Left lung (tissue), 14 donors: ENCODE data around the gene USP12. TPM values are rescaled to one million over a fixed set of nuclear protein-coding genes. Genes with fewer than 3 reads are reported as not detected.
"Not testable (repeated sequence)": the region's sequence is repeated elsewhere in the genome, so short reads cannot be mapped to it uniquely, and the experiment has no call there.

Experiments
- ATAC-seq: fragments of 200-7000 bp; cut with Tn5 transposase; one replicate; pipeline ENCODE4 v1.9.1; 2020; ENCODE audit warnings: moderate library complexity
- DNase-seq, 4 donors: peaks; one replicate each; pipeline ENCODE4 v3.0.0-alpha.2; 2013 to 2020
- H3K27ac ChIP-seq, 2 donors: fragments of 200-600 bp; sonication (generic) in 1 of 2; one replicate each; pipeline versions ENCODE4 v1.5.0 to v1.8.0; 2020 to 2021
- H3K27me3 ChIP-seq, 2 donors: fragments of 200-600 bp; sonication (generic) in 1 of 2; one replicate each; pipeline versions ENCODE4 v1.5.0 to v1.8.0; 2020 to 2021
- H3K36me3 ChIP-seq, 2 donors: fragments of 200-600 bp; sonication (generic) in 1 of 2; one replicate each; pipeline versions ENCODE4 v1.5.0 to v1.8.0; 2020 to 2021
- H3K4me1 ChIP-seq, 2 donors: fragments of 200-600 bp; one replicate each; pipeline ENCODE4 v1.8.0; 2021
- H3K4me3 ChIP-seq, 2 donors: fragments of 200-600 bp; sonication (generic) in 1 of 2; one replicate each; pipeline versions ENCODE4 v1.5.0 to v1.8.0; 2020 to 2021; ENCODE audit warnings: mild to moderate bottlenecking in 1 of 2
- H3K9me3 ChIP-seq, 2 donors: fragments of 200-600 bp; sonication (generic) in 1 of 2; one replicate each; pipeline versions ENCODE4 v1.5.0 to v1.8.0; 2020 to 2021
- intact Hi-C, 2 donors: fragments of 100-400 bp; cut with DNase I; formaldehyde crosslinking; loops; one replicate each; pipeline versions ENCODE4 v1.11.2 to v1.14.2; 2022
- long read RNA-seq, 12 donors: library from polyadenylated mRNA in 2 of 12; unstranded in 2 of 12; transcript quantifications; one replicate each; pipeline ENCODE4 v2.0.0 and lab custom pipeline, GENCODE V29; 2019 to 2026
- polyA plus RNA-seq, 6 donors: library from polyadenylated mRNA; unstranded; fragments of 120-200 nt; gene quantifications; one replicate each; pipeline ENCODE4 v1.2.1, GENCODE V29; 2013; ENCODE audit not compliant: insufficient read length in 6 of 6
- total RNA-seq, 2 donors: library from RNA; stranded (reverse); fragmentation: NEBNext Ultra II Directional; extraction: Animal tissue kit (Norgen Biotek cat#: 25700); gene quantifications; one replicate each; pipeline ENCODE4 v1.2.1, GENCODE V29; 2021
- TF ChIP-seq, protein P1 (sequence below), 2 donors: fragments of 200-600 bp; sonication (generic) in 1 of 2; IDR thresholded peaks; one replicate each; pipeline versions ENCODE4 v1.5.0 to v1.8.0; 2021; ENCODE audit warnings: antibody characterized with exemption in 2 of 2
- donor health status: DM: no; HTN: yes; CAD: no.
- donor health status: DM: no; HTN: no; CAD: no.

Gene USP12
- 10 to 100 TPM; 22.8 to 29.3 TPM for total RNA-seq
- polyA plus RNA-seq, result 10 to 100 TPM; 35.5 to 44.4 (median 39.0) TPM
- long read RNA-seq, donor 1, full-length matches to known transcripts, result 15 of 29 reads
- long read RNA-seq, donor 1, partial matches to known transcripts, result 14 of 29 reads
- long read RNA-seq, donor 1, other reads (novel, unspliced or antisense), result 0 of 29 reads
- long read RNA-seq, donor 2, full-length matches to known transcripts, result 6 of 6 reads
- long read RNA-seq, donor 2, partial matches to known transcripts, result 0 of 6 reads
- long read RNA-seq, donor 2, other reads (novel, unspliced or antisense), result 0 of 6 reads
- long read RNA-seq, donor 3, full-length matches to known transcripts, result 8 of 8 reads
- long read RNA-seq, donor 3, partial matches to known transcripts, result 0 of 8 reads
- long read RNA-seq, donor 3, other reads (novel, unspliced or antisense), result 0 of 8 reads
- long read RNA-seq, donor 4, partial matches to known transcripts, result 1 of 1 reads
- long read RNA-seq, donor 4, other reads (novel, unspliced or antisense), result 0 of 1 reads
- long read RNA-seq, donor 5, full-length matches to known transcripts, result 6 of 14 reads
- long read RNA-seq, donor 5, partial matches to known transcripts, result 8 of 14 reads
- long read RNA-seq, donor 5, other reads (novel, unspliced or antisense), result 0 of 14 reads
- long read RNA-seq, donor 6, full-length matches to known transcripts, result 6 of 6 reads
- long read RNA-seq, donor 6, partial matches to known transcripts, result 0 of 6 reads
- long read RNA-seq, donor 6, other reads (novel, unspliced or antisense), result 0 of 6 reads
- long read RNA-seq, donor 7, full-length matches to known transcripts, result 3 of 3 reads
- long read RNA-seq, donor 7, partial matches to known transcripts, result 0 of 3 reads
- long read RNA-seq, donor 7, other reads (novel, unspliced or antisense), result 0 of 3 reads
- long read RNA-seq, donor 8, full-length matches to known transcripts, result 5 of 5 reads
- long read RNA-seq, donor 8, partial matches to known transcripts, result 0 of 5 reads
- long read RNA-seq, donor 8, other reads (novel, unspliced or antisense), result 0 of 5 reads
- long read RNA-seq, donor 9, result 0 reads
- long read RNA-seq, donor 10, partial matches to known transcripts, result 3 of 3 reads
- long read RNA-seq, donor 10, other reads (novel, unspliced or antisense), result 0 of 3 reads
- long read RNA-seq, donor 11, full-length matches to known transcripts, result 3 of 3 reads
- long read RNA-seq, donor 11, partial matches to known transcripts, result 0 of 3 reads
- long read RNA-seq, donor 11, other reads (novel, unspliced or antisense), result 0 of 3 reads
- long read RNA-seq, donor 12, full-length matches to known transcripts, result 4 of 15 reads
- long read RNA-seq, donor 12, partial matches to known transcripts, result 11 of 15 reads
- long read RNA-seq, donor 12, other reads (novel, unspliced or antisense), result 0 of 15 reads

DNA sequence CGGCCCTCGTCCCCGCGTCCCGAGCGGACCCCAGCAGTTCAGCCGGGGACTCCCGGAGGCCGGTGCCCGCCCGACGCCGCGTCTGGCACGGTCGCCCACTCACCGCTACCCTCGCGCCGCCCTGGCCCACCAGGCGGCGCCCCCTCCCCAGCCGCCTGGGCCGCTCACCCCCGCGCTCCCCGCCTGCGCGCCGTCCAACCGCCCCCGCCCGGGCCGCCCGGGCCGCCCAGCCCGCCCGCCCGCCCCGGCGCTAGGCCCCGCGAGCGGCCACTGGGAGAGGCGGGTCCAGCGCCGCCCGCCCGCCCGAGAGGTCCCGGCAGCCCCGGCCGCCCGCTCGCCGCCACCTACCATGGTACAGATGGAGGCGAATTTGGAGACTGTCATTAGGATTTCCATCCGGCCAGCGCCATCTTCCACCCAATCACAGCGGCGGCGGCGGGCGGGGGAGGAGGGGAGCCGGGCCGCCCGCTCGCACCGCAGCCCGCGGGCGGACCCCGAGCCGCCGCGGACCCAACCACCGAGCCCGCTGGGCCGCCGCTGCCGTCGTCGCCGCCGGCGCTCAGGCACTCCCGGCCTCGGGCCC lies at the start of gene USP12:
USP12 (minus strand) TSS at position 568 of the 583 bp plus-strand sequence; CDS start at position 396, 172 bp downstream.
- DNase-seq (peak in 2 of 4 donors; percentile 36 to 62), ATAC-seq (peak; percentile 1)
- TF ChIP-seq, protein P1, sequence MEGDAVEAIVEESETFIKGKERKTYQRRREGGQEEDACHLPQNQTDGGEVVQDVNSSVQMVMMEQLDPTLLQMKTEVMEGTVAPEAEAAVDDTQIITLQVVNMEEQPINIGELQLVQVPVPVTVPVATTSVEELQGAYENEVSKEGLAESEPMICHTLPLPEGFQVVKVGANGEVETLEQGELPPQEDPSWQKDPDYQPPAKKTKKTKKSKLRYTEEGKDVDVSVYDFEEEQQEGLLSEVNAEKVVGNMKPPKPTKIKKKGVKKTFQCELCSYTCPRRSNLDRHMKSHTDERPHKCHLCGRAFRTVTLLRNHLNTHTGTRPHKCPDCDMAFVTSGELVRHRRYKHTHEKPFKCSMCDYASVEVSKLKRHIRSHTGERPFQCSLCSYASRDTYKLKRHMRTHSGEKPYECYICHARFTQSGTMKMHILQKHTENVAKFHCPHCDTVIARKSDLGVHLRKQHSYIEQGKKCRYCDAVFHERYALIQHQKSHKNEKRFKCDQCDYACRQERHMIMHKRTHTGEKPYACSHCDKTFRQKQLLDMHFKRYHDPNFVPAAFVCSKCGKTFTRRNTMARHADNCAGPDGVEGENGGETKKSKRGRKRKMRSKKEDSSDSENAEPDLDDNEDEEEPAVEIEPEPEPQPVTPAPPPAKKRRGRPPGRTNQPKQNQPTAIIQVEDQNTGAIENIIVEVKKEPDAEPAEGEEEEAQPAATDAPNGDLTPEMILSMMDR (IDR thresholded peaks at IDR 0.05), result no peak
- Histone ChIP-seq H3K27me3 (no peaks in the 10 kb centered on the region), H3K4me1 (peaks cover 16 to 62% of the 10 kb centered on the region in 2 donors), H3K27ac (peak within 1 kb of the TSS; percentile 93 to 96), H3K36me3 (no peaks in the 10 kb centered on the region), H3K9me3 (no peaks in the 10 kb centered on the region), H3K4me3 (peak within 1 kb of the TSS; percentile 62 to 72)
- intact Hi-C loops, result no loop called here

DNA sequence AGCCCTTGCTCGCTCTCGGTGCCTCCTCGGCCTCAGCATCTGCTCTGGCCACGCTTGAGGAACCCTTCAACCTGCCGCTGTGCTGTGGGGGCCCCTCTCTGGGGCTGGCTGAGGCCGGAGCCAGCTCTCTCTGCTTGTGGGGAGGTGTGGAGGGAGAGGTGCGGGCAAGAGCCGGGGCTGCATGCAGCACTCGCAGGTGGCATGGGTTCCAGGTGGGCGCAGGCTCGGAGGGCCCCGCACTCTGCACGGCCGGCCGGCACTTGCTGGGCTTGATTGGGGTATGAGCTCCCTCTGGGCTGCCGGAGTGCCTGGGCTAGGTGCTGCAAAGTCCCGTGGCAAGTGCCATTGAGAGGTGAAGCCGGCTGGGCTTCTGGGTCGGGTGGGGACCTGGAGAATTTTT lies 48.0 kb upstream of the USP12 start:
- Histone ChIP-seq H3K4me3 (no peak overlapping the region), H3K36me3 (no peaks in the 10 kb centered on the region), H3K27ac (no peak overlapping the region), H3K9me3 (no peaks in the 10 kb centered on the region), H3K4me1 (no peaks in the 10 kb centered on the region), H3K27me3 (no peaks in the 10 kb centered on the region)
- intact Hi-C loops, result no loop called here
- ATAC-seq, result no peak
- no peak for DNase-seq
- TF ChIP-seq, protein P1 (IDR thresholded peaks at IDR 0.05), result no peak

DNA sequence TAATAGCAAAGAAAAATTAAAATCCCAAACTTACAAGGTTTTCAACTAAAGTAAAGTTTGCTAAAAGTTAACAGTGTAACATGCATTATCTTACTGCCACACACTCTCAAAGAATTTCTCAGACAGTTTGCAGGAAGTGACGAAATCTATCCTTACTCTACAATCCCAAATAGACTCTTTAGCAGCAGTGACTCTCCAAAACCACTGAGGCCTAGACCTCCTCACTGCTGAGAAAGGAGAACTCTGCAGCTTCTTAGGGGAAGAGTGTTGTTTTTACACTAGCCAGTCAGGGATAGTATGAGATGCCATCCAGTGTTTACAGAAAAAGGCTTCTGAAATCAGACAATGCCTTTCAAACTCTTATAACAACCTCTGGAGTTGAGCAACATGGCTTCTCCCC lies 47.2 kb upstream of the USP12 start:
- ATAC-seq, intact Hi-C loops, H3K9me3 ChIP-seq, H3K4me3 ChIP-seq, H3K27ac ChIP-seq, H3K27me3 ChIP-seq, H3K4me1 ChIP-seq, H3K36me3 ChIP-seq, DNase-seq: not testable (repeated sequence)

- H3K36me3 ChIP-seq, ATAC-seq, intact Hi-C loops, H3K4me3 ChIP-seq, H3K27me3 ChIP-seq, H3K9me3 ChIP-seq, DNase-seq, H3K4me1 ChIP-seq, H3K27ac ChIP-seq: not testable (repeated sequence)
Observed at GRCh38 chr13:27217791-27218190, 46.2 kb upstream of the USP12 start.

GRCh38 chr13:27213386-27213785 lies 41.8 kb upstream of the USP12 start:
- H3K27ac ChIP-seq, H3K27me3 ChIP-seq, DNase-seq, H3K4me3 ChIP-seq, H3K36me3 ChIP-seq, H3K4me1 ChIP-seq, intact Hi-C loops, ATAC-seq, H3K9me3 ChIP-seq: not testable (repeated sequence)

DNA sequence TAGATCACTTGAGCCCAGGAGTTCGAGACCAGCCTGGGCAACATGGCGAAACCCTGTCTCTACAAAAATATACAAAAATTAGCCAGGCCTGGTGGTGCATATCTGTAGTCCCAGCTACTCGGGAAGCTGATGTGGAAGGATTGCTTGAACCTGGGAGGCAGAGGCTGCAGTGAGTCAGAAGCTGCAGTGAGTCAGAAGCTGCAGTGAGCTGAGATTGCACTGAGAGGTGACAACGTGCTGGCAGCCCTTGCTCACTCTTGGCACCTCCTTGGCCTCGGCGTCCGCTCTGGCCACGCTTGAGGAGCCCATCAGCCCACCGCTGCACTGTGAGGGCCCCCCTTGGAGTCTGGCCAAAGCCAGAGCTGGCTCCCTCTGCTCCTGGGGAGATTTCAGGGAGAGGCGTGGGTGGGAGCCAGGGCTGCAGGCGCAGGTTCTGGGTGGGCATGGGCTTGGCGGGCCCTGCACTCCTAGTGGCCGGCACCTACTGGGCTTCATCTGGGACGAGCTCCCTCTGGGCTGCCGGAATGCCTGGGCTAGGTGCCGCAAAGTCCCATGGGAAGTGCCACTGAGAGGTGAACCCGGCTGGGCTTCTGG lies 40.3 kb upstream of the USP12 start:
- Histone ChIP-seq H3K27me3 (no peaks in the 10 kb centered on the region), H3K4me1 (no peaks in the 10 kb centered on the region), H3K9me3 (no peaks in the 10 kb centered on the region), H3K36me3 (no peaks in the 10 kb centered on the region), H3K27ac (no peak overlapping the region), H3K4me3 (no peak overlapping the region)
- DNase-seq, result peak in 1 of 4 donors; percentile 78
- ATAC-seq, result no peak
- TF ChIP-seq, protein P1 (IDR thresholded peaks at IDR 0.05), result no peak
- intact Hi-C loops, result no loop called here
